CD14-positive monocyte (primary cell): ENCODE measurements around the gene POLR2H. TPM values are rescaled to one million over a fixed set of nuclear protein-coding genes. Genes with fewer than 3 reads are reported as not detected.

ENCODE experiments used
- DNase-seq, 3 donors: peaks; one replicate each; pipeline ENCODE4 v3.0.0-alpha.2; 2011 to 2022
- H2AFZ ChIP-seq: 2 replicates; pipeline ENCODE4 v1.6.0; 2012; ENCODE audit warnings: mild to moderate bottlenecking, low read depth, low read length, inconsistent platforms; ENCODE audit not compliant: insufficient read depth, poor library complexity, severe bottlenecking
- H3K27ac ChIP-seq, 2 donors: 1 replicate in 1 of 2; 2 replicates in 1 of 2; pipeline ENCODE4 v1.5.1; 2012 to 2013; ENCODE audit warnings: low read length in 2 of 2, control low read depth in 1 of 2, inconsistent platforms in 1 of 2, low read depth in 1 of 2, mild to moderate bottlenecking in 1 of 2
- H3K27me3 ChIP-seq, 2 donors: one replicate each; pipeline versions ENCODE4 v1.6.0 to v1.6.1; 2011 to 2013; ENCODE audit warnings: low read length in 2 of 2; ENCODE audit not compliant: control insufficient read depth in 2 of 2, insufficient read depth in 2 of 2
- H3K36me3 ChIP-seq, 2 donors: replicated peaks in 1 of 2; 1 replicate in 1 of 2; 2 replicates in 1 of 2; pipeline versions ENCODE4 v1.5.1 to v1.6.1; 2012 to 2013; ENCODE audit warnings: low read length in 2 of 2, control low read depth in 1 of 2, inconsistent platforms in 1 of 2, mild to moderate bottlenecking in 1 of 2; ENCODE audit not compliant: insufficient read depth in 2 of 2, control insufficient read depth in 1 of 2
- H3K4me1 ChIP-seq, 2 donors: 1 replicate in 1 of 2; 2 replicates in 1 of 2; pipeline versions ENCODE4 v1.5.1 to v1.6.1; 2012 to 2013; ENCODE audit warnings: low read length in 2 of 2, control low read depth in 1 of 2, inconsistent platforms in 1 of 2, mild to moderate bottlenecking in 1 of 2, moderate library complexity in 1 of 2; ENCODE audit not compliant: insufficient read depth in 2 of 2, control insufficient read depth in 1 of 2
- H3K4me2 ChIP-seq: replicated peaks from 2 replicates; pipeline ENCODE3; 2012; ENCODE audit warnings: low read length, moderate library complexity, mild to moderate bottlenecking; ENCODE audit not compliant: poor library complexity, severe bottlenecking; ENCODE audit errors: extremely low read depth
- H3K4me3 ChIP-seq, 3 experiments: fragments of 200-600 bp in 1 of 3; sonication (generic) in 1 of 3; replicated peaks in 1 of 3; 1 replicate in 2 of 3; 2 replicates in 1 of 3; pipeline ENCODE4 v1.5.1; 2011 to 2013; ENCODE audit warnings: low read length in 3 of 3, mild to moderate bottlenecking in 3 of 3, control low read depth in 2 of 3, low read depth in 2 of 3, inconsistent platforms in 1 of 3, moderate library complexity in 1 of 3
- H3K79me2 ChIP-seq: 2 replicates; pipeline ENCODE4 v1.6.0; 2012; ENCODE audit warnings: mild to moderate bottlenecking, control low read depth, inconsistent platforms, low read length, moderate library complexity; ENCODE audit not compliant: insufficient read depth
- H3K9ac ChIP-seq: 2 replicates; pipeline ENCODE4 v1.6.0; 2017; ENCODE audit warnings: low read length, mild to moderate bottlenecking; ENCODE audit not compliant: insufficient read depth, poor library complexity, severe bottlenecking
- H3K9me3 ChIP-seq, 2 donors: replicated peaks in 1 of 2; 1 replicate in 1 of 2; 2 replicates in 1 of 2; pipeline versions ENCODE4 v1.5.1 to v1.6.1; 2012 to 2013; ENCODE audit warnings: low read length in 2 of 2, control low read depth in 1 of 2; ENCODE audit not compliant: control insufficient read depth in 1 of 2, insufficient read depth in 1 of 2
- H4K20me1 ChIP-seq: 2 replicates; pipeline ENCODE4 v1.6.0; 2012; ENCODE audit warnings: mild to moderate bottlenecking, low read length, control low read depth, moderate library complexity; ENCODE audit not compliant: insufficient read depth
- H3K27ac Mint-ChIP-seq, 7 donors: one replicate each; pipeline ENCODE4 v1.8.0; 2020; ENCODE audit warnings: mild to moderate bottlenecking in 7 of 7, mixed read lengths in 7 of 7, moderate library complexity in 6 of 7, inconsistent platforms in 2 of 7
- H3K27me3 Mint-ChIP-seq, 3 donors: one replicate each; pipeline ENCODE4 v1.8.0; 2021 to 2022; ENCODE audit warnings: low read depth in 3 of 3, mild to moderate bottlenecking in 3 of 3, mixed read lengths in 3 of 3, moderate library complexity in 3 of 3, inconsistent platforms in 1 of 3
- H3K36me3 Mint-ChIP-seq, 2 donors: one replicate each; pipeline ENCODE4 v1.8.0; 2020; ENCODE audit warnings: mixed read lengths in 2 of 2, inconsistent platforms in 1 of 2, mild to moderate bottlenecking in 1 of 2
- H3K4me1 Mint-ChIP-seq: one replicate; pipeline ENCODE4 v1.8.0; 2020; ENCODE audit warnings: mild to moderate bottlenecking, mixed read lengths
- H3K4me3 Mint-ChIP-seq, 2 donors: one replicate each; pipeline ENCODE4 v1.8.0; 2020; ENCODE audit warnings: mild to moderate bottlenecking in 2 of 2, mixed read lengths in 2 of 2, moderate library complexity in 1 of 2
- H3K9me3 Mint-ChIP-seq, 7 donors: one replicate each; pipeline ENCODE4 v1.8.0; 2020 to 2022; ENCODE audit warnings: mixed read lengths in 7 of 7, mild to moderate bottlenecking in 6 of 7, moderate library complexity in 6 of 7, inconsistent platforms in 2 of 7
- CTCF ChIP-seq: fragments of 200-600 bp; IDR thresholded peaks from one replicate; pipeline ENCODE4 v1.8.0; 2022; ENCODE audit warnings: antibody characterized with exemption, mild to moderate bottlenecking
- WGBS: methylation state at CpG from one replicate; pipeline ENCODE4 v1.1.5; 2013; ENCODE audit warnings: missing lambda C conversion rate; ENCODE audit not compliant: insufficient coverage; 5-methylcytosine and 5-hydroxymethylcytosine counted together
- intact Hi-C, 2 donors: fragments of 100-400 bp; cut with micrococcal nuclease; formaldehyde crosslinking; loops; one replicate each; pipeline versions ENCODE4 v1.15.0 to v1.15.1; 2023
- polyA plus RNA-seq, 3 donors: library from polyadenylated mRNA; depleted of rRNA in 1 of 3; unstranded in 2 of 3; stranded (reverse) in 1 of 3; fragments of 300-500 nt in 2 of 3; fragments of >200 nt in 1 of 3; fragmentation: Illumina TruSeq in 2 of 3; gene quantifications; 1 replicate in 2 of 3; 2 replicates in 1 of 3; pipeline ENCODE4 v1.2.3, GENCODE V29; 2012 to 2021

Gene POLR2H
- polyA plus RNA-seq, 3 donors = 21.7 to 67.3 (median 24.6) TPM

GRCh38 chr3:184346480-184347190 is 14.9 kb upstream of the POLR2H start:
- Histone ChIP-seq H3K9me3 (no peaks in the 10 kb centered on the region), H3K27ac (no peak overlapping the region), H3K79me2 (no peaks in the 10 kb centered on the region), H3K4me1 (no peaks in the 10 kb centered on the region), H3K27me3 (no peaks in the 10 kb centered on the region), H3K36me3 (peaks cover 27 to 39% of the 10 kb centered on the region in 2 donors), H3K4me2 (no peak overlapping the region), H2AFZ (no peak overlapping the region), H4K20me1 (no peaks in the 10 kb centered on the region), H3K4me3 (no peak overlapping the region), H3K9ac (no peak overlapping the region)
- no peak for DNase-seq
- no peak overlapping the region for H3K4me3 Mint-ChIP-seq
- peaks cover 0 to 1% (median under 1%) of the 10 kb centered on the region in 3 donors for H3K27me3 Mint-ChIP-seq
- H3K9me3 Mint-ChIP-seq = peaks cover 0 to 1% (median 0%) of the 10 kb centered on the region in 7 donors
- 96% methylated on average over 15 of the region's 20 CpGs for WGBS
- intact Hi-C loops = no loop called here
- H3K4me1 Mint-ChIP-seq = peaks cover 6% of the 10 kb centered on the region
- no peak for TF ChIP-seq CTCF
- no peak overlapping the region for H3K27ac Mint-ChIP-seq
- H3K36me3 Mint-ChIP-seq = peaks cover 35 to 50% of the 10 kb centered on the region in 2 donors

- 79% methylated on average over 7 of the region's 12 CpGs for WGBS
- no peak overlapping the region for H3K4me3 Mint-ChIP-seq
- H3K9me3 ChIP-seq = no peaks in the 10 kb centered on the region
- peaks cover 29 to 42% of the 10 kb centered on the region in 2 donors for H3K36me3 Mint-ChIP-seq
- peaks cover 6% of the 10 kb centered on the region for H3K4me1 Mint-ChIP-seq
- H3K36me3 ChIP-seq = peaks cover 21 to 31% of the 10 kb centered on the region in 2 donors
- no peak overlapping the region for H3K9ac ChIP-seq
- no peak for TF ChIP-seq CTCF
- no peak overlapping the region for H3K4me3 ChIP-seq
- H4K20me1 ChIP-seq = no peaks in the 10 kb centered on the region
- no peak overlapping the region for H3K27ac ChIP-seq
- H2AFZ ChIP-seq = no peak overlapping the region
- no peak overlapping the region for H3K27ac Mint-ChIP-seq
- DNase-seq = no peak
- H3K4me1 ChIP-seq = no peaks in the 10 kb centered on the region
- intact Hi-C loops = no loop called here
- H3K4me2 ChIP-seq = no peak overlapping the region
- H3K79me2 ChIP-seq = no peaks in the 10 kb centered on the region
- H3K27me3 Mint-ChIP-seq = peaks cover 0 to 3% (median 1%) of the 10 kb centered on the region in 3 donors
- H3K9me3 Mint-ChIP-seq = peaks cover 0 to 1% (median 0%) of the 10 kb centered on the region in 7 donors
- no peaks in the 10 kb centered on the region for H3K27me3 ChIP-seq
Observed at GRCh38 chr3:184347321-184348056, 14.0 kb upstream of the POLR2H start.
